ENCODE measurements around the gene PTCD1. TPM values are rescaled to one million over a fixed set of nuclear protein-coding genes. Genes with fewer than 3 reads are reported as not detected.

PTCD1 gene
- total and polyA plus RNA-seq, 9 of the 15 experiments (the other 6 are each of a cell fraction or from before 2014, with no cell fraction given): 0.46 to 17.1 (median 6.2) TPM

GRCh38 chr7:99438573-99439480 lies at the start of gene PTCD1, which contains the start of gene CPSF4 (continued):
- peak; percentile 92; the same call in 1 of the 2 replicates for TF ChIP-seq ARID4B (CRISPR knock-in tag; IDR thresholded peaks at IDR 0.05)
- TF ChIP-seq ZNF830 (CRISPR knock-in tag; IDR thresholded peaks at IDR 0.05): no peak
- TF ChIP-seq ETS2 (tag; IDR thresholded peaks at IDR 0.05; ENCODE audit: borderline replicate concordance, poor library complexity, severe bottlenecking): no peak
- no peak for TF ChIP-seq TRIM25 (IDR thresholded peaks at IDR 0.05; ENCODE audit: borderline replicate concordance)
- TF ChIP-seq FIP1L1 (IDR thresholded peaks at IDR 0.05; ENCODE audit: low read depth, low read length, poor library complexity, severe bottlenecking): peak; percentile 89
- no peak for TF ChIP-seq DACH1 (IDR thresholded peaks at IDR 0.05; ENCODE audit: partially characterized antibody)
- TF ChIP-seq ZNF408 (CRISPR knock-in tag; IDR thresholded peaks at IDR 0.05; ENCODE audit: low read depth): no peak
- TF ChIP-seq SRF (CRISPR knock-in tag; IDR thresholded peaks at IDR 0.05): peak in 1 of 2 experiments; percentile 36; a peak in 1 of 4 replicates
- 0 out of 2 replicates have a peak, but pooled peaks have one; percentile 63 for TF ChIP-seq ZNF23 (CRISPR knock-in tag; IDR thresholded peaks at IDR 0.05)
- TF ChIP-seq ZNF134 (CRISPR knock-in tag; conservative IDR thresholded peaks at IDR 0.05): no peak
- no peak for TF ChIP-seq SMARCC2 (IDR thresholded peaks at IDR 0.05; ENCODE audit: low read depth)
- TF ChIP-seq PHF8 (IDR thresholded peaks at IDR 0.05; ENCODE audit: borderline replicate concordance, low read length): peak; percentile 93
- TF ChIP-seq CBFA2T3 (IDR thresholded peaks at IDR 0.05): no peak
- no peak for TF ChIP-seq ZNF398 (CRISPR knock-in tag; IDR thresholded peaks at IDR 0.05)
- TF ChIP-seq MCM7 (IDR thresholded peaks at IDR 0.05): no peak
- TF ChIP-seq ZBTB9 (CRISPR knock-in tag; IDR thresholded peaks at IDR 0.05): peak; percentile 93
- TF ChIP-seq HMG20B (CRISPR knock-in tag; IDR thresholded peaks at IDR 0.05): no peak; the same call in 1 of the 2 replicates
- TF ChIP-seq ZNF764 (CRISPR knock-in tag; IDR thresholded peaks at IDR 0.05; ENCODE audit: low read depth): 0 out of 2 replicates have a peak, but pooled peaks have one; percentile 45
